ENCODE measurements around the gene HIVEP3.

GRCh38 chr1:41580021-41580420 is 338.7 kb downstream of the HIVEP3 start:
- TF ChIP-seq EZH2 (IDR thresholded peaks at IDR 0.05) (no peak), POLR2AphosphoS5 (IDR thresholded peaks at IDR 0.05; ENCODE audit: borderline replicate concordance, low read depth, low read length) (no peak)
